HG02938 (cell line): ENCODE measurements around the gene CIB4.

Experiments
- ATAC-seq: cut with Tn5 transposase; IDR thresholded peaks from one replicate; pipeline ENCODE4 v1.9.1; 2021; ENCODE audit warnings: mild to moderate bottlenecking, moderate library complexity; ENCODE audit not compliant: unreplicated experiment

Gene CIB4

DNA sequence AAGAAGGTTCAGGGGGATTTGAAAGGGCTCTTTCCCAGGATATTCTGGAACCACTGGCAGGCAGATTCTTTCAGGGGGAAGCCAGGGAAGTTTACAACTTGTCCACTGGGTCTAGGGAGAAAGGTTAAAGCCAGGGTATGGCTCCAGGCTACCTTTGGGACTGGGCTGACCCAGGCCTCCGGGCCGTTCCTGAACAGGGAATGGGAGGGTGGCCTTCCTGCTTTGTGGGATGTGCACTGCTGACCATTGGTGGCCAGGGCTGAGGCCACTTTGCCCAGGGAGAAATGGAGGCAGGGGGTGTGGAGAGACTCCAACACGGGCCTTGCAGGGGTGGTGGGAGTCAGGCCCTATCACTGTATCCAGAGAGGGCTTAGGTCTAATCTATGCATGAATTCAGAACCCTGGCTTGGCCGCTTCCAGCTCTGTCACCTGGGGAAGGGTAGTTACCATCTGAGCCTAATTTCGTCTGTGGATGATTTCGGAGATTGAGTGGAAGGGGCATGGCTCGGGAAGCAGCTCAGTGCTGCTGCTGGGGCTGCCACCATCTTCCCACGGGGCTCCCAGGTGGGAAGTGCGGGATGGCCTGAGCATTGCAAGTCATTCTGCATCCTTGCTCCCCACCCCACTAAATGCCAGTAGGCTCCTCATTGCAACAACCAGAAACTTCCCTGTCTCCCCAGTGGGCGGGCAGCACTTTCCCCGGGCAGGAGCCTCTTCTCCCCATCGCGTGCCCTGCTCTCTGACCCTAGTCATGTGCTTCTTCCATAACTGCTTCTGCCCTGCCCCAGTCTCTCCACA is 106.1 kb downstream of the CIB4 start:
- ATAC-seq: no peak

DNA sequence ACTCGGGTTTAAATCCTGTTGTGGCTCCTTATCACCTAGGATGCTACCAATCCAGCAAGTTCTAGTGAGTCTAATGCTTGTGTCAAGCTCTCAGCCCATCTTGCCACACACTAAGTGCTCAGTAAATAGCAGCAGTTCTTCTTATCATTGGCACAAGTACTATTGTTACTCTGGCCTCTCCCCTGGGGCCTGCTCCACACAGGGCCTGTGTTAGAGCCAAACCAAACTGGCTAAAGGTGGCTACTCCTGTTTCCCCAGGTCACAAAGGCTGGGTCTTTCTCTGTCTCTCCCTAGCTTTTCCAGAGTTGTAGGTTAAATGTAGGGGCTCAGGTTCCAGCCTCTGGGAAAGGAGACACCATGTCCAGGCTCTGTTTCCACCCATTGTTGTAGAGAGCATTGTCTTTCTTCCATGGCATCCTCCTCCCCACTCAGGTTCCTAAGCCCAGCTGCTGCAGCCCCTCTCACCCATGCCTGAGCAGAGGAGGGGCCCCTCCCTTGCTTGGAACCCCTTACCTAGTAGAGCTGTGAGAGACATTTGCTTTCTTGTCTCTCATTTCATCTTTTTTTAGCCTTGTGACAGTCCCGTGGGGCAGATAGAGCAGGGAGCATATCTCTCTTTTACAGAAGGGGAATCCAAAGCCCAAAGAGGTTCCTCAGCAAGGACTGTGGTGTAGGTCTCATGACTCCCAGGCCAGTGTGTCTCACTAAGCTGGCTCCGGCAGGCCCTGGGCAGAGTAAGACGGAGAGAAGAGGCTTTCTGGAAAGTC is 106.9 kb downstream of the CIB4 start:
- ATAC-seq: no peak

DNA sequence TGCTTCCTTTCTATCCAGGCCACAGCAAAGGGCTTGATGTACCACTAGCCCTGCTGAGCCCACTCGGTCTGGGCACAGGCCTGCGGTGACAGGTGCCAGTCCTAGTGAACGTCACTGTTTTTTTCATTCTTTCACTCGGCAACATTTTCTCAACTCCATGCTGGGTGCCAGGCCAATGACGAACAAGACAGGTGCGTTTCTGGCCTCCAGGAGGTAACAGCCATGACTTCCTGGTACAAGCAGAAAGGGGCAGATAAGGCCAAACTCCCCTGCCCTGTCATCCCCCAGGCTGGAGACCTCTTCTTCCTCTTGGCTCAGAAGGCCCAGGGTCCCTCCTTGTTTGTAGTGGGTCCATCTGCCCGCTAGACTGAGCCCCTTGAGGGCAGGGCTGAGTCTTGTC is 107.5 kb downstream of the CIB4 start:
- ATAC-seq: no peak

DNA sequence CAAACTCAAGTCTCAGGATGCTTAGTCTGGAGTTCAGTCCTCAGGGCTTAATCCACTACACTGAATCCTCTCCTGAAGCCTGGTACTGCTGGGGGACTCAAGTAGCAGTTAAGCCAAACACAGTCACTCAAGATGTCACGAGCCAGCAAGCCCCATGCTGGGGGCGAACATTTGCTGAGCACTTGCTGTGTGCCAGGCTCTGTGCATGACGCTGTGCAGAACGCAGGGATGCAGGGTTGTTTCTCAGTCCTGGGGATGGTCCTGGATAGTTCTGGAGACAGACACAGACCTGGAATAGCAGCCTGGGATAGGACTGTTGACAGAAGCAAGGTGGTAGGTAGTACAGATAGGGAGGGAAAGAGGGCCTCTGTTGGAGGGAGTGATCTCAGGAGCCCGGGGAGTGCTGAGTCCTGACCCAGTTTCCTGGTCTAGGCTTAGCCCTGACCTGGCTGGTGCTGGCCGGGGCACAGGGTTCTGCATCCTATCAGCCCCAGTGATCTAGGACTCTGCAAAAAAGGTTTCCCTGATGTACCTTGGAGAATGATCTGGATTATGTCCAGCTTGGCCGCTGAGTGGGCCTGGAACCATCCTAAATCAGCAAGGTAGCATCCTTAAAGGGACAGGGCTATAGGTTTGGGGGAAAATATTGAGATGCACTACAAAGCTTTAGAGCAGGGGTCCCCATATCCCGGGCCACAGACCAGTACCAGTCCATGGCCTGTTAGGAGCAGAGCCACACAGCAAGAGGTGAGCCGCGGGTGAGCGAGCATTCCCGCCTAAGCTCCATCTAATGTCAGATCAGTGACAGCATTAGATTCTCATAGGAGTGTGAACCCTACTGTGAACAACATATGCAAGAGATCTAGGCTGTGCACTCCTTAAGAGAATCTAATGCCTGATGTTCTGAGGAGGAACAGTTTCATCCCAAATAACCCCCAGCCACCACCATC is 108.6 kb downstream of the CIB4 start:
- no peak for ATAC-seq
